ENCODE measurements around the gene ACOT6.

The ACOT6 gene

GRCh38 chr14:73602994-73603393 is 9.3 kb upstream of the ACOT6 start:
- no peak for DNase-seq (ENCODE audit: low read depth in 1 of 2, low spot score in 1 of 2)
- Histone ChIP-seq H3K27ac (replicated peaks) (no peak overlapping the region), H3K4me3 (replicated peaks; ENCODE audit: insufficient read depth, low read length) (no peak overlapping the region), H3K27me3 (ENCODE audit: insufficient read depth, poor library complexity, severe bottlenecking) (no peaks in the 10 kb centered on the region)
- TF ChIP-seq, protein P1, sequence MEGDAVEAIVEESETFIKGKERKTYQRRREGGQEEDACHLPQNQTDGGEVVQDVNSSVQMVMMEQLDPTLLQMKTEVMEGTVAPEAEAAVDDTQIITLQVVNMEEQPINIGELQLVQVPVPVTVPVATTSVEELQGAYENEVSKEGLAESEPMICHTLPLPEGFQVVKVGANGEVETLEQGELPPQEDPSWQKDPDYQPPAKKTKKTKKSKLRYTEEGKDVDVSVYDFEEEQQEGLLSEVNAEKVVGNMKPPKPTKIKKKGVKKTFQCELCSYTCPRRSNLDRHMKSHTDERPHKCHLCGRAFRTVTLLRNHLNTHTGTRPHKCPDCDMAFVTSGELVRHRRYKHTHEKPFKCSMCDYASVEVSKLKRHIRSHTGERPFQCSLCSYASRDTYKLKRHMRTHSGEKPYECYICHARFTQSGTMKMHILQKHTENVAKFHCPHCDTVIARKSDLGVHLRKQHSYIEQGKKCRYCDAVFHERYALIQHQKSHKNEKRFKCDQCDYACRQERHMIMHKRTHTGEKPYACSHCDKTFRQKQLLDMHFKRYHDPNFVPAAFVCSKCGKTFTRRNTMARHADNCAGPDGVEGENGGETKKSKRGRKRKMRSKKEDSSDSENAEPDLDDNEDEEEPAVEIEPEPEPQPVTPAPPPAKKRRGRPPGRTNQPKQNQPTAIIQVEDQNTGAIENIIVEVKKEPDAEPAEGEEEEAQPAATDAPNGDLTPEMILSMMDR (IDR thresholded peaks at IDR 0.05; ENCODE audit: insufficient read depth, low read length): no peak
- TF ChIP-seq POLR2AphosphoS5 (IDR thresholded peaks at IDR 0.05; ENCODE audit: low read depth) (no peak), GABPA (IDR thresholded peaks at IDR 0.05; ENCODE audit: low read depth) (no peak), REST (IDR thresholded peaks at IDR 0.05; ENCODE audit: insufficient replicate concordance, low read depth) (no peak), SPI1 (IDR thresholded peaks at IDR 0.05; ENCODE audit: borderline replicate concordance, low read depth) (no peak)

- no peak for TF ChIP-seq REST (IDR thresholded peaks at IDR 0.05; ENCODE audit: insufficient replicate concordance, low read depth)
- no peak for TF ChIP-seq POLR2AphosphoS5 (IDR thresholded peaks at IDR 0.05; ENCODE audit: low read depth)
- no peak for TF ChIP-seq SPI1 (IDR thresholded peaks at IDR 0.05; ENCODE audit: borderline replicate concordance, low read depth)
- TF ChIP-seq, protein P1 (IDR thresholded peaks at IDR 0.05; ENCODE audit: insufficient read depth, low read length): no peak
- no peak for TF ChIP-seq GABPA (IDR thresholded peaks at IDR 0.05; ENCODE audit: low read depth)
- Histone ChIP-seq H3K27ac (replicated peaks) (no peak overlapping the region), H3K27me3 (ENCODE audit: insufficient read depth, poor library complexity, severe bottlenecking) (no peaks in the 10 kb centered on the region), H3K4me3 (replicated peaks; ENCODE audit: insufficient read depth, low read length) (no peak overlapping the region)
- DNase-seq (ENCODE audit: low read depth in 1 of 2, low spot score in 1 of 2): no peak
Measured at GRCh38 chr14:73606271-73606670, 6.0 kb upstream of the ACOT6 start.

DNA sequence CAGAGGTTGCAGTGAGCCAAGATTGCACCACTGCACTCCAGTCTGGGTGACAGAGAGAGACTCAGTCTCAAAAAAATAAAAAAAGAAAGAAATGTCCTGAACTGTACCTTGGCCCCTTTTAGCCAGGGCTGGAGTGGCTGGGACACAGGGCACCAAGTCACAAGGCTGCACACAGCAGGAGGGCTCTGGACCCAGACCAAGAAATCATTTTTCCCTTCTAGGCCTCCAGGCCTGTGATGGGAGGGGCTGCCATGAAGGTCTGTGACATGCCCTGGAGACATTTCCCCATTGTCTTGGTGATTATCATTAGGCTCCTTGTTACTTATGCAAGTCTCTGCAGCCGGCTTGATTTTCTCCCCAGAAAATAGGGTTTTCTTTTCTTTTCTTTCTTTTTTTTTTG is 5.1 kb upstream of the ACOT6 start:
- Histone ChIP-seq H3K27me3 (ENCODE audit: insufficient read depth, poor library complexity, severe bottlenecking) (no peaks in the 10 kb centered on the region), H3K4me3 (replicated peaks; ENCODE audit: insufficient read depth, low read length) (no peak overlapping the region), H3K27ac (replicated peaks) (no peak overlapping the region)
- TF ChIP-seq GABPA (IDR thresholded peaks at IDR 0.05; ENCODE audit: low read depth): no peak
- no peak for TF ChIP-seq REST (IDR thresholded peaks at IDR 0.05; ENCODE audit: insufficient replicate concordance, low read depth)
- no peak for TF ChIP-seq SPI1 (IDR thresholded peaks at IDR 0.05; ENCODE audit: borderline replicate concordance, low read depth)
- TF ChIP-seq POLR2AphosphoS5 (IDR thresholded peaks at IDR 0.05; ENCODE audit: low read depth): no peak
- TF ChIP-seq, protein P1 (IDR thresholded peaks at IDR 0.05; ENCODE audit: insufficient read depth, low read length): no peak
- no peak for DNase-seq (ENCODE audit: low read depth in 1 of 2, low spot score in 1 of 2)

Measured in HL-60 (cell line).